Measurements from ENCODE around the gene MMP17. TPM values are rescaled to one million over a fixed set of nuclear protein-coding genes. Genes with fewer than 3 reads are reported as not detected.

The MMP17 gene
- total RNA-seq = 4.7 TPM
- long read RNA-seq, partial matches to known transcripts = 7 of 9 reads
- long read RNA-seq, other reads (novel, unspliced or antisense) = 1 of 9 reads

DNA sequence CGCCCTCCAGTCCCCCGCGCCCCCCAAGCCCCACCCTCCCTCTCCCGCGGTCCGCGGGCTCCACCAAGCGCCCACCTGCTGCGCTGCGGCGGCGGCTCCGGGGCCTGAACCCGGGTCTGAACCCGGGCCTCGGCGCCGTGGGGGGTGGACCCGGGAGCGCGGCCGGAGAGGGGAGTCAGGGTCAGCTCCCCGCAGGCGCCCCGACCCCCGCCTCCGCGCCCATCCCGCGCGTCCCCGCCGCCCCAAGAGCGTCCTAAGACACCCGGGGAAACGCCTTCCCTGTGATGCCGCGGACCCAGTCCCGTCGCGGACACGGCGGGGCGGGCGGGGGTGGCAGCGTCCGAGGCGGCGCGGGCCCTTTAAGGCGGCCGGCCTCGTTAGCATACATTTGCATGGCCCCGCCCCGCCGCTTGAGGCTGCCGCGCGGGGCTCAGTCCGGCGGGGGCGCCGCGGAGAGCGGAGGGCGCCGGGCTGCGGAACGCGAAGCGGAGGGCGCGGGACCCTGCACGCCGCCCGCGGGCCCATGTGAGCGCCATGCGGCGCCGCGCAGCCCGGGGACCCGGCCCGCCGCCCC lies at the start of gene MMP17:
Gene MMP17 (plus strand): TSS at position 433 of the 574 bp plus-strand sequence. CDS start 102 bp downstream, at position 535.
- no peak for DNase-seq (ENCODE audit: low spot score)

DNA sequence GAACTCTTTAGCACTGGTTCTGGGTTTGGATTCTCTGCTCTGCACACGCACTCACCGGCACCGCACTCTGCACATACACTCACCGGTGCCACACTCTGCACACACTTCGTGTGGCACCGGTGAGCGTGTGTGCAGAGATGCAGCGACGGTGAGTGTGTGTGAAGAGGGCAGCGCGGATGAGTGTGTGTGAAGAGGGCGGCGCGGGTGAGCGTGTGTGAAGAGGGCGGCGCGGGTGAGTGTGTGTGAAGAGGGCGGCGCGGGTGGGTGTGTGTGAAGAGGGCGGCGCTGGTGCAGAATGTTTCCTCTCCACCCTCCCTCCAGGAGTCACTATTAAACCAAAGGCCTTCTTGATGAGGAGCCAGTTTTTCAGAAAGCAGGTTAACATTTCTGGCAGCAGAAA lies 49.2 kb upstream of the MMP17 start:
- no peak for DNase-seq (ENCODE audit: low spot score)

DNA sequence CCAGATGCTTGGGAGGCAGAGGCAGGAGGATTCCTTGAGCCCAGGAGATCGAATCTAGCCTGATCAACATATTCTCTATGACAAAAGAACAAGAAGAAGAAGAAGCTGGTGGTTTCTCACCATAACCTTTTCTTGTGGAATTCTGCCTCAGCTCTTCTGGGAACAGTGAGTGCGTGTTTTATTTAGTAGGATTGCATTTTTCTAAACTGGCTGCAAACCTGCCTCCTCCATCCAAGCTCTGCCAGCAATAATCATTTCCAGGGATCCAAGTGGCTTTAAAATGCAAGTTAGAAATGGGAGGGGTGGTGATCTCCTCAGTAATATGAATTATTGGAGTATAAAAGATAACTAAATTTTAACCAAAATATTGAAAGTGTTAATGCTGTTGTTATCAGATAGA lies 46.1 kb upstream of the MMP17 start:
- no peak for DNase-seq (ENCODE audit: low spot score)

- no peak for DNase-seq (ENCODE audit: low spot score)
Measured at GRCh38 chr12:131783915-131784541, 44.2 kb upstream of the MMP17 start.

DNA sequence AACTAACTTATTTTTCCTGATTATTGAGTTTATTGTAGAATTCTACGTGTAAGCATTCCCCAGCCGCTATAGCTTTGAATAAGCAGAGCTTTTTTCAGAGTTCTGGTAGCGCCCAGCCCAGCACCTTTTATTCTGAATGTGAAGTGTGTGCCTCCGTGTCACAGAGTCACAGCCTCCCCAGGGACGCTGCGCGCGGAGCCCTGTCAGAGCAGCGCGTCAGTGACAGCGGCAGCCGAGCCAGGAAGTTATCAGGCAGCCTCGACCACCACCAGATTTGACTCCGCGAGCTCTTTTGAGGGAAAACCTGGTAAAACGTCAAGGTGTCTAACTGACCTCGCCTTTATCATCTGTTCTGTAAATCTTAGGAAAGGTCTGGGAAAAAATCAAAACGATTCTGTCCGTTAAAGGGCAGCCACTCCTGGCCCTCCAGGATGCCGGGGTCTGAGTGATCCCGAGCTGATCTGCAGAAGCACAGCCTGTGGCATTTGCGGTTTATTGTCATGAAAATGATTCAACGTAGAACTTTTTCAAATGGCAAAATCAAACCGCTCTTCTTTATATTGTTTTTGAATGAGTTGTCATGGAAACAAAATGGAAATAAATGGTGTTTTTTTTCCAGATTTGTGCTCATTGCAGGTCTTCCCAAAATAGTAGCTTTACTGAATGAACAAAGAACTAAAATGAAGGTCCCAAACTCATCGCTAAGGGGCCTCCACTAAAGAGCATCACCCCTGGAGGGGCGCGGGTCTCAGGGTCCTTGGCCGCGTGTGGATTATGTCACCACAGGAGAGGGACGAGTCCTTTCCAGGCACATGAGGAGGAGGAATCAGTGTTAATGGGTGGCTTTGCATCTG lies 43.1 kb upstream of the MMP17 start:
- no peak for DNase-seq (ENCODE audit: low spot score)

DNA sequence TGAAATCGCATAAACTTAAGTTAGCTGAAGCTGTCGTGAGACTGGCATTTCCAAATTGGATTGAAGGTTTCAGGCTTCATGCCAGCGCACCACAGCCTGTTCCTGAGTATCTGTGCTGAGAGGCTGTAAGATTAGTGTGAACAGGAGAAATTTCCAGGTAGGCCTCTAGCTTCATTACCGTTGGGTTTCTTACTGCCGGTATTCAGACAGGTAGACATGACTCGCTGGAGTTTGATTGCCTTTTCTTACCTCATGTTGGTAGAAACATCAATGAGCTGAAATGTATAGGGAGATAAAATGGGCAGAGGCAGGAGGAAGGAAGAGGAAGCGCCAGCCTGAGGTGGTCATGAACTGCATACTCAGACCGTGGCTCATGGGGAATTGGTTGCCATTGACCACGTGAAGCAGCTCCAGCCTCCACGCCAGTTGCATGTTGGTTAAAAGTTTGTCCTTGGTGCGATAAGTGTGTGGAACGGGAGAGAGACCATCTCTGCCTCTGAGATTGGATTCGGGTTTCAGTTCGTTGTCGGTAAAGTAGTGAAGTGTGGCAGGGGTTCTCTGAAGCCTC lies 42.3 kb upstream of the MMP17 start:
- DNase-seq (ENCODE audit: low spot score) = no peak

GRCh38 chr12:131786331-131786730 lies 41.9 kb upstream of the MMP17 start:
- no peak for DNase-seq (ENCODE audit: low spot score)

DNA sequence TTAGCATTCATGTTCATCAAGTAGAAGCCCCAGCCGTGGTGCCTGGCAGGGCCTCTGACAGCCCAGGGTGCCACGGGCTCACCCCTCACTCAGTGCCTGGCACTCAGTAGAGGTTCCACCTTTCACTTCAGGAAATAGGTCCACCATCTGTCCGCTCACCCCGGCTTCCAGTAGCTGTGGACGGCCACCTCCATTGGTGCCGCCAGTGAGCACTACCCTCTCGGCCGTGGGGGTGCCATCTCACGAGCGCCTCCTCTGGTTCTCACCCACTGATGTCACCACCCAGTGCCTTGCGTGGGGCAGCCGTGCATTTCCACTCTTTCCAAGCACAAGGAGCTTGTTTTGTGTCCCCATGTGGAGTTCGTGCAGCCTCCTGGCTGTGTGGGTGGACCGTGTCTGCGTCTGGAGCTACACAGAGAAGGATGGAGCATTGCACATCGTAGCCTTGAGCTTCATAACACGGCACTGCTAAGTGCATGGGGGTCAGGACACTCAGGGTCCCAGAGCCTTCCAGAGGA lies 41.0 kb upstream of the MMP17 start:
- DNase-seq (ENCODE audit: low spot score) = no peak

GRCh38 chr12:131788070-131788469 lies 40.1 kb upstream of the MMP17 start:
- no peak for DNase-seq (ENCODE audit: low spot score)

DNA sequence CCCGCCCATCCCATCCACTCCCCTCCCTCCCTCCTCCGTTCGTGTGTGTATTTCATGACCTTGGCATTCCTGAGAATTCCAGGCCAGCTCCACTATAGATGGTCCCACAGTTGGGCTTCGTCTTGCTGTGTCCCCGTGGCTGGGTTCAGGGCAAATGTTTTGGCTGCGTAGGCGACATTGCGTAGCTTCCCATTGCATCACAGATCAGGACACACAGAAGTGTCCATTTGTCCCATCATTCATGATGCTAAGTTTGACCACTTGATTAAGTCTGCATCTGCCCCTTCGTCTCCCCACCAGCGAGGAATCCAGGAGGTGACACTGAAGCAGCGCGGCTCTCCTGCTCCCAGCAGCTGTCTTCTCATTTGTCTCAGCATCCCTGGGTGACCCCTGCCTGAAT lies 38.6 kb upstream of the MMP17 start:
- DNase-seq (ENCODE audit: low spot score) = no peak

DNA sequence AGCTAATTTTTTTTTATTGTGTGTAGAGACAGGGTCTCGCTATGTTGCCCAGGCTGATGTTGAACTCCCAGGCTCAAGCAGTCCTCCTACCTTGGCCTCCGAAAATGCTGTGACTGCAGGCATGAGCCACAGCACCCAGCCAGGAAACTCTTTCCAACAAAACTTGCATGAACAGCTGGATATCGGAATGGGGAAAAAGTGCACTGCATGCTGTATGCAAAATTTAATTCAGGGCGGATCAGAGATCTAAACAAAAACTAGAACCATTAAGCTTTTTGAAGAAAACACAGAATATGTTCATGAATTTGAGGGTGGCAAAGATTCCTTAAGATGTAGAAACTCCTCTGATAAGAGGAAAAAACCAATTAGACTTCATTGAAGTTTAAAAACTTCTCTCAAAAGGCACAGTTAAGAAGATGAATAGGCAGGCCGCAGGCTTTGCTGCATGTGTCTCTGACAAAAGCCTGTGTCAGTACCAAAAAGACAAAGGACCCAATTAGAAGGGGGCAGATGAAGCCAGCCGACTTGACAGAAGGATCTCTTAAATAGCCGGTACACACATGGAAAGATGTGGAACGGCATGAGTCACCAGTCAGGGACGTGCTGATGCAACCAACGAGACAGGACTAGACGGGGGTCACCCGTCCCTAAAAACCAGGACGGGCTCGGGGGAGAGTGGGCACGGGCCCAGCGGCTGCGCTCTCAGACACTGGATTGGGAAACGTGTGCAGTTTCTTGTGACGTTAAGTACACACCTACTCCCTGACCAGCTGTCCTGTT lies 34.8 kb upstream of the MMP17 start:
- DNase-seq (ENCODE audit: low spot score) = no peak

DNA sequence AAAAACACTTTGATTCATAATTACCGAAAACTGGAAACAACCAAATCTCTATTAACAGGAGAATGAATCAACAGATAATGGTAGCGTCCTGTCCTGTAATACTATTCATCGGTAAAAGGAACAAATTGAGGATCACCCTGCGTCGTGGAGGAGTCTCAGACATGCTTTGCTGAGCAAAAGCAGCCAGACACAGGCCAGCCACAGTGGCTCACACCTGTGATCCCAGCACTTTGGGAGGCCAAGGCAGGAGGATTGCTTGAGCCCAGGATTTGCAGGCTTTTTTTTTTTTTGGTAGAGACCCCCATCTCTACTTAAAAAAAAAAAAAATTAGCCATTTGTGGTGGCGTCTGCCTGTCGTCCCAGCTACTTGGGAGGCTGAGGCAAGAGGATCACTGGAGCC lies 34.1 kb upstream of the MMP17 start:
- no peak for DNase-seq (ENCODE audit: low spot score)

GRCh38 chr12:131794573-131794972 lies 33.6 kb upstream of the MMP17 start:
- no peak for DNase-seq (ENCODE audit: low spot score)

GRCh38 chr12:131795064-131795463 lies 33.1 kb upstream of the MMP17 start:
- no peak for DNase-seq (ENCODE audit: low spot score)

GRCh38 chr12:131795690-131796410 lies 32.3 kb upstream of the MMP17 start:
- DNase-seq (ENCODE audit: low spot score) = no peak

DNA sequence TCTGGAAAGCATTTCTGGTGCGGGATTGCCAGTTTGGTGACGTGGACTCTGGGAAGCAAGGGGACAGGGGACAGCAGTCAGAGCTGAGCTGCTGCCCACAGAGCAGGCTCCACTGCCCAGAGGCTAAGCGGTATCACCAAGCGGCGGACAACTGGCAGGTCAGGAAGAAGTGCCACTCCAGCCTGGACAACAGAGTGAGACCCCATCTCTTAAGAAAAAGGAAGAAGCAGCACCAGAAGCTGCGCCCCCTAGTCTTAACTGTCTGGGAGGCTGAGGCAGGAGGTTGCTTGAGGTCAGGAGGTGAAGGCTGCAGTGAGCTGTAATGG lies 31.8 kb upstream of the MMP17 start:
- no peak for DNase-seq (ENCODE audit: low spot score)

DNA sequence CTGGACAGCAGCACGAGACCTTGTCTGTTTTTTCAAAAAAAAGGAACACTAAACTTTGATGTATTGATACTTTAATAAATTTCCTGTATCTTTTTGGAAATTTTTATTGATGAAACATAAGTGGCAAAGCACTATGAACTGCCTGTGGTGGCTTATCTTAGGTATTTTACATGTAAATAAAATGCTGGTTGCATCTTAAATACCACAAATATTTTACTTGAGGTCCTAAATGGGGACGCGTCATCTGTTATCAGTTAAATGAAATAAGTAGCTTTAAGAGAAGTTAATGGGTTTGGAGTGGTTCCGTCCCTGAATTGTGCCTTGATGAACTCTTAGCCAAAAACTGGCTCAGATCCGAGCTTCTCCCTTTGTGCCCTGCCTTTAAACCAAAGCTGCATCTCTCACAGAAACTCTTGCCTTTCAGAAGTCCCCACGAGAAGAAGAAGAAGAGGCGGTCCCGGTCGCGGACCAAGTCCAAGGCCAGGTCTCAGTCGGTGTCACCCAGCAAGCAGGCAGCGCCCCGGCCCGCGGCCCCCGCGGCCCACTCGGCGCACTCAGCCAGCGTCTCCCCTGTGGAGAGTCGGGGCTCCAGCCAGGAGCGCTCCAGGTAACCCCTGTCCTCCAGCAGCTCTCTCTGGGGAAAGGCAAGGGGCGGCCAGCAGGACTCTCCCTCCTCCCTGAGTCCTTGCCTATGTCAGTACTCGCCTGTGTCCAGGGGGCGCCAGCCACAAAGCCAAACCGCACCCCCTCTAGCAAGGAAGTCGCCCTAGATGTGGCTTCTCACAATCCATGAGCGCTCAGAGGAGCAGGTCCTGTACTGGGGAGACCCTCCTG lies 31.2 kb upstream of the MMP17 start:
- no peak for DNase-seq (ENCODE audit: low spot score)

GRCh38 chr12:131797588-131797934 lies 30.6 kb upstream of the MMP17 start:
- DNase-seq (ENCODE audit: low spot score) = no peak

GRCh38 chr12:131799195-131799594 lies 29.0 kb upstream of the MMP17 start:
- DNase-seq (ENCODE audit: low spot score) = no peak

Data from mesenteric fat pad (tissue), 1 donor.